Measurements from ENCODE around the gene RNF123.

- TF ChIP-seq CTCF (IDR thresholded peaks at IDR 0.05; ENCODE audit: low read length) (peak; percentile 77), EZH2 (IDR thresholded peaks at IDR 0.05; ENCODE audit: borderline replicate concordance, low read length) (no peak)
Observed at GRCh38 chr3:49703443-49703927, 14.1 kb downstream of the RNF123 start.

All from OCI-LY1 (cell line).